IMR-90 (cell line): ENCODE data around the gene POLR3E. TPM values are rescaled to one million over a fixed set of nuclear protein-coding genes. Genes with fewer than 3 reads are reported as not detected.

Experiments
- BHLHE40 ChIP-seq: fragments of 150-350 bp; IDR thresholded peaks from 2 replicates; pipeline ENCODE4 v1.6.1; 2016; ENCODE audit warnings: mild to moderate bottlenecking, low read depth, low read length
- FOS ChIP-seq: fragments of 150-350 bp; IDR thresholded peaks from 2 replicates; pipeline ENCODE4 v1.6.1; 2016; ENCODE audit warnings: low read depth, low read length
- MAFK ChIP-seq: IDR thresholded peaks from 2 replicates; pipeline ENCODE4 v1.6.1; 2012; ENCODE audit warnings: low read depth, low read length, improper control_type of control experiment
- MXI1 ChIP-seq: IDR thresholded peaks from 2 replicates; pipeline ENCODE4 v1.6.1; 2012; ENCODE audit warnings: low read depth, mild to moderate bottlenecking, low read length, moderate library complexity, borderline replicate concordance
- RCOR1 ChIP-seq: IDR thresholded peaks from 2 replicates; pipeline ENCODE4 v1.6.1; 2012; ENCODE audit warnings: mild to moderate bottlenecking, low read length, improper control_type of control experiment; ENCODE audit not compliant: insufficient replicate concordance
- SMC3 ChIP-seq: fragments of 150-350 bp; IDR thresholded peaks from 2 replicates; pipeline ENCODE4 v1.6.1; 2016; ENCODE audit warnings: low read depth, mild to moderate bottlenecking, antibody characterized with exemption, low read length, moderate library complexity
- polyA plus RNA-seq, 3 experiments: library from polyadenylated mRNA; depleted of rRNA; stranded (reverse); fragments of >200 nt; gene quantifications; 2 replicates each; pipeline ENCODE4 v1.2.3, GENCODE V29; 2012; ENCODE audit warnings: low replicate concordance in 1 of 3
- total RNA-seq: library from RNA; depleted of rRNA; stranded (reverse); fragments of >200 nt; gene quantifications from 2 replicates; pipeline ENCODE4 v1.2.3, GENCODE V29; 2012
- TF ChIP-seq, protein P1 (sequence below): fragments of 150-350 bp; IDR thresholded peaks from 2 replicates; pipeline ENCODE4 v1.6.1; 2016; ENCODE audit warnings: low read depth, mild to moderate bottlenecking, low read length, moderate library complexity, borderline replicate concordance

Gene POLR3E
- total and polyA plus RNA-seq, 2 of the 4 experiments (the other 2 are of a cell fraction) = 19.9 to 46.0 TPM

GRCh38 chr16:22297114-22297870 is at the start of gene POLR3E (continued):
- TF ChIP-seq RCOR1 (no peak), BHLHE40 (peak; percentile 70), FOS (peak; percentile 98), MXI1 (peak; percentile 94), SMC3 (peak; percentile 59), MAFK (no peak)
- TF ChIP-seq, protein P1, sequence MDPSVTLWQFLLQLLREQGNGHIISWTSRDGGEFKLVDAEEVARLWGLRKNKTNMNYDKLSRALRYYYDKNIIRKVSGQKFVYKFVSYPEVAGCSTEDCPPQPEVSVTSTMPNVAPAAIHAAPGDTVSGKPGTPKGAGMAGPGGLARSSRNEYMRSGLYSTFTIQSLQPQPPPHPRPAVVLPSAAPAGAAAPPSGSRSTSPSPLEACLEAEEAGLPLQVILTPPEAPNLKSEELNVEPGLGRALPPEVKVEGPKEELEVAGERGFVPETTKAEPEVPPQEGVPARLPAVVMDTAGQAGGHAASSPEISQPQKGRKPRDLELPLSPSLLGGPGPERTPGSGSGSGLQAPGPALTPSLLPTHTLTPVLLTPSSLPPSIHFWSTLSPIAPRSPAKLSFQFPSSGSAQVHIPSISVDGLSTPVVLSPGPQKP = no peak
